ENCODE results near the gene RELN.

DNA sequence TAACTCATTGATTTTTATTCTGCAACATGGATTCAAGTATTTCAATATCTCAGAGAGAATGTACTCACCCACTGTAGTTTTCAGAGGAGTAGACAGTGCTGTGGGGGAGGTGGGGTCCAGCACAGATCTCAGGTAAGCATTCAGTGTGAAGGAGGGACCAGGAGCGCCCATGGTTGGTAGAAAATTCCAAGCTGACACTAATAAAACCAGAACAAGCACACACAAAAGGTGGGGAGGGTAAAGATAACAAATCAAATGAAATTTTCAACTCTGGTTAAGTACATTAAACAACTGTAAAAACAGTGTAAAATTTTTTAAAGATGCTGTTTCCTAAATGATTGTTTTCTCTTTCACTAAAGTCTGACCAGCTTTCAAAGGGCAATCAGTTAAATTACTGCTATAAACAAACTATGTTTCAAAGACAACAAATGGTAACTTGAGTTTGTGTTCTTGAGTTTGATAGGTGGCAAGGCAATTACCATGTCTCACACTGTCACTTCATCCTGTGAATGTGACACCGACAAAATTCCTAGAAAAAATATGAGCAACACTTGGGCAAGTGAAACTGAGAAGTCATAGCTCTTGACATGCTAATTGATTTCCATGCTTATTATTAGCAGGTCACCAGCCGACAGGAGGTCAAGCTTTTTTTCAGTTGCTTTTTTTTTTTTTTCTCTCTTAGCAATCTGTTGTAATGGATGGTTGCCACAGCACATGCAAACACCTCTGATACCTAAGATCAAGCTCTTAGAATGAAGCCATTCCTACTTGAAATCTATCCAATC lies 337.7 kb downstream of the RELN start:
- TF ChIP-seq, protein P1, sequence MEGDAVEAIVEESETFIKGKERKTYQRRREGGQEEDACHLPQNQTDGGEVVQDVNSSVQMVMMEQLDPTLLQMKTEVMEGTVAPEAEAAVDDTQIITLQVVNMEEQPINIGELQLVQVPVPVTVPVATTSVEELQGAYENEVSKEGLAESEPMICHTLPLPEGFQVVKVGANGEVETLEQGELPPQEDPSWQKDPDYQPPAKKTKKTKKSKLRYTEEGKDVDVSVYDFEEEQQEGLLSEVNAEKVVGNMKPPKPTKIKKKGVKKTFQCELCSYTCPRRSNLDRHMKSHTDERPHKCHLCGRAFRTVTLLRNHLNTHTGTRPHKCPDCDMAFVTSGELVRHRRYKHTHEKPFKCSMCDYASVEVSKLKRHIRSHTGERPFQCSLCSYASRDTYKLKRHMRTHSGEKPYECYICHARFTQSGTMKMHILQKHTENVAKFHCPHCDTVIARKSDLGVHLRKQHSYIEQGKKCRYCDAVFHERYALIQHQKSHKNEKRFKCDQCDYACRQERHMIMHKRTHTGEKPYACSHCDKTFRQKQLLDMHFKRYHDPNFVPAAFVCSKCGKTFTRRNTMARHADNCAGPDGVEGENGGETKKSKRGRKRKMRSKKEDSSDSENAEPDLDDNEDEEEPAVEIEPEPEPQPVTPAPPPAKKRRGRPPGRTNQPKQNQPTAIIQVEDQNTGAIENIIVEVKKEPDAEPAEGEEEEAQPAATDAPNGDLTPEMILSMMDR (IDR thresholded peaks at IDR 0.05) = no peak
- no peak for TF ChIP-seq EP300 (IDR thresholded peaks at IDR 0.05)
- no peak for TF ChIP-seq POLR2A (IDR thresholded peaks at IDR 0.05)
